ENCODE results near the gene CFAP100. TPM values are rescaled to one million over a fixed set of nuclear protein-coding genes. Genes with fewer than 3 reads are reported as not detected.

Gene CFAP100
- total and polyA plus RNA-seq, 9 of the 15 experiments (the other 6 are each of a cell fraction or from before 2014, with no cell fraction given): not detected

DNA sequence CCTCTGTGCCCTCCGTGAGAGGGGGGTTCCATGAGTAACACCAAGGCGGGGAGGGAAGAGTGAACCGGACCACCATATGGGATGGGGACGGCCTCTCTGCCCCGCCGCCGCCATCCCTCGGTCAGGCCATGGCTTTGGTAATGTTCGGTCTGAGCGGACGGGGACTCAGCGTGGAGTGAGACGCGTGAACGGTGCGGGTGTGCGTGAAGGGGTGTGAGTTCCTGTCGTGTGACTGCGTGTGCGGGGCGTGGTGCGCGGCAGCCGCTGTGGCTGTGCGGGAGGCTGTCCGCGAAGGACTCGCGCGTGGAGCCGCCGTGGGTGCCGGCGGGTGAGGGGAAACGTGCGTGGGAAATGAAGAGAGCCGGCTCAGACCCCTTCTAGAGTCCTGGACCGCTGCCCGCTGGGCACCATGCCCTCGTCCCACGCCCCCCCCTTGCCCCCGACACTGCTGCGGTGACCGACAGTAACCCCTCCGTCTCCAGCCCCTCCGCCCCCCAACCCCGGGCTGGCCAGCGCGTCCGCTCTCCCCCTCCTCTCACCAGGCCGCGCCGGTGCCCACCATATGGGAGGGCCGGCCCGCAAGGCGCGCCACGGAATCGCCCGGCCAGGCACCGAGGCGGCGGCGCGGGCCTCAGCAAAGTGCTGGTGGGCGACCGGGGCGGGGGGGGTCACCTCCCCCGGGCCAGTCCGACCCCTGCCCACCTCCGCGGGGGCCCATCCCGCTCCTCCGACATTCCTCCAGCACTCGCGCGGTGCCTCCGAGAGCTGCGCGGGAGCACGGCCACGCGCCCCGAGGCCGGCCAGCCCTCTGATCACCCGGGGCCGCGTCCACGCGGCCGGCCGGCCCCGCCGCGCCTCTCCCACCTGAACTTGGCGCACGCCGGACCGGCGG lies 38.1 kb upstream of the CFAP100 start:
- ChIA-PET POLR2A (interaction anchor here (0.5 kb wide), 1 partner anchor 179 kb away, joined by 3 read pairs; no protein-coding TSS in a partner anchor), CTCF (ENCODE audit: low intra/inter-chr PET ratio) (no interaction called here)
- ATAC-seq (peak; percentile 30), DNase-seq (ENCODE audit: extremely low read depth in 1 of 4, low spot score in 3 of 4) (peak in 2 of 4 experiments; percentile 18 to 37), FAIRE-seq (no peak)
- BruUV-seq (replicated peaks): TSS peak; percentile 62
- Histone ChIP-seq H3K36me3 (ENCODE audit: control insufficient read depth, insufficient read depth, low read length) (no peaks in the 10 kb centered on the region), H4K20me1 (replicated peaks; ENCODE audit: control insufficient read depth, insufficient read depth, low read length) (no peaks in the 10 kb centered on the region), H3K27me3 (ENCODE audit: control insufficient read depth in 2 of 2, insufficient read depth in 2 of 2, low read length in 2 of 2) (peaks cover 0 to 20% of the 10 kb centered on the region in 2 experiments; a peak in 2 of 5 replicates), H3K4me2 (ENCODE audit: insufficient read depth, low read length) (peak overlapping the region; percentile 76), H3K27ac (ENCODE audit: extremely low read depth, low read depth, low read length) (peak overlapping the region; percentile 36; the same call in 1 of the 3 replicates), H2AFZ (ENCODE audit: low read depth, low read length) (peak overlapping the region; percentile 79), H3K9me3 (replicated peaks; ENCODE audit: control insufficient read depth, insufficient read depth, low read depth, low read length) (no peaks in the 10 kb centered on the region), H3K79me2 (ENCODE audit: control insufficient read depth, insufficient read depth, low read length) (no peaks in the 10 kb centered on the region), H3K4me3 (peak overlapping the region; percentile 40), H3K9ac (ENCODE audit: insufficient read depth in 1 of 2, low read depth in 2 of 2, low read length in 2 of 2) (peak overlapping the region in 1 of 2 experiments; percentile 87; a peak in 2 of 4 replicates), H3K4me1 (replicated peaks in 1 of 2; ENCODE audit: control insufficient read depth in 2 of 2, insufficient read depth in 2 of 2, low read length in 2 of 2) (peaks cover 5 to 34% of the 10 kb centered on the region in 2 experiments; a peak in 3 of 5 replicates), H3K9me1 (ENCODE audit: control insufficient read depth, insufficient read depth, low read length) (no peaks in the 10 kb centered on the region)
- intact Hi-C loops (cut with micrococcal nuclease): loop anchor here (2.0 kb wide), 2 partner anchors 32 to 96 kb away; no protein-coding TSS in a partner anchor
- in situ Hi-C loops (cut with MboI): no loop called here
- WGBS (ENCODE audit: insufficient coverage, low coverage, missing lambda C conversion rate): 0% methylated on average over 1 of the region's 100 CpGs
- no peak for TF ChIP-seq CBFB (CRISPR knock-in tag; IDR thresholded peaks at IDR 0.05)
- TF ChIP-seq, protein P1, sequence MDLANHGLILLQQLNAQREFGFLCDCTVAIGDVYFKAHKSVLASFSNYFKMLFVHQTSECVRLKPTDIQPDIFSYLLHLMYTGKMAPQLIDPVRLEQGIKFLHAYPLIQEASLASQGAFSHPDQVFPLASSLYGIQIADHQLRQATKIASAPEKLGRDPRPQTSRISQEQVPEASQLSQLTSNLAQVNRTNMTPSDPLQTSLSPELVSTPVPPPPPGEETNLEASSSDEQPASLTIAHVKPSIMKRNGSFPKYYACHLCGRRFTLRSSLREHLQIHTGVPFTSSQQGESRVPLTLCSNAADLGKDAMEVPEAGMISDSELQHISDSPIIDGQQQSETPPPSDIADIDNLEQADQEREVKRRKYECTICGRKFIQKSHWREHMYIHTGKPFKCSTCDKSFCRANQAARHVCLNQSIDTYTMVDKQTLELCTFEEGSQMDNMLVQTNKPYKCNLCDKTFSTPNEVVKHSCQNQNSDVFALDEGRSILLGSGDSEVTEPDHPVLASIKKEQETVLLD (IDR thresholded peaks at IDR 0.05): peak; percentile 40; the same call in 1 of the 2 replicates
- no peak for TF ChIP-seq SLC30A9 (CRISPR knock-in tag; IDR thresholded peaks at IDR 0.05)
- no peak for TF ChIP-seq CREBBP (IDR thresholded peaks at IDR 0.05; ENCODE audit: low read depth, low read length)
- TF ChIP-seq RBFOX2 (IDR thresholded peaks at IDR 0.05; ENCODE audit: low read depth, low read length): peak; percentile 8; the same call in 1 of the 2 replicates
- no peak for TF ChIP-seq EGR1 (conservative IDR thresholded peaks at IDR 0.05)
- 0 out of 2 replicates have a peak, but pooled peaks have one; percentile 22 for TF ChIP-seq MTA1 (IDR thresholded peaks at IDR 0.05; ENCODE audit: borderline replicate concordance)
- TF ChIP-seq ZSCAN29 (IDR thresholded peaks at IDR 0.05): peak; percentile 83; the same call in 1 of the 2 replicates
- peak; percentile 16 for TF ChIP-seq MYNN (IDR thresholded peaks at IDR 0.05)
- TF ChIP-seq MYNN (CRISPR knock-in tag; IDR thresholded peaks at IDR 0.05): no peak
- no peak; the same call in 1 of the 2 replicates for TF ChIP-seq RNF2 (IDR thresholded peaks at IDR 0.05)
- TF ChIP-seq, protein P2, sequence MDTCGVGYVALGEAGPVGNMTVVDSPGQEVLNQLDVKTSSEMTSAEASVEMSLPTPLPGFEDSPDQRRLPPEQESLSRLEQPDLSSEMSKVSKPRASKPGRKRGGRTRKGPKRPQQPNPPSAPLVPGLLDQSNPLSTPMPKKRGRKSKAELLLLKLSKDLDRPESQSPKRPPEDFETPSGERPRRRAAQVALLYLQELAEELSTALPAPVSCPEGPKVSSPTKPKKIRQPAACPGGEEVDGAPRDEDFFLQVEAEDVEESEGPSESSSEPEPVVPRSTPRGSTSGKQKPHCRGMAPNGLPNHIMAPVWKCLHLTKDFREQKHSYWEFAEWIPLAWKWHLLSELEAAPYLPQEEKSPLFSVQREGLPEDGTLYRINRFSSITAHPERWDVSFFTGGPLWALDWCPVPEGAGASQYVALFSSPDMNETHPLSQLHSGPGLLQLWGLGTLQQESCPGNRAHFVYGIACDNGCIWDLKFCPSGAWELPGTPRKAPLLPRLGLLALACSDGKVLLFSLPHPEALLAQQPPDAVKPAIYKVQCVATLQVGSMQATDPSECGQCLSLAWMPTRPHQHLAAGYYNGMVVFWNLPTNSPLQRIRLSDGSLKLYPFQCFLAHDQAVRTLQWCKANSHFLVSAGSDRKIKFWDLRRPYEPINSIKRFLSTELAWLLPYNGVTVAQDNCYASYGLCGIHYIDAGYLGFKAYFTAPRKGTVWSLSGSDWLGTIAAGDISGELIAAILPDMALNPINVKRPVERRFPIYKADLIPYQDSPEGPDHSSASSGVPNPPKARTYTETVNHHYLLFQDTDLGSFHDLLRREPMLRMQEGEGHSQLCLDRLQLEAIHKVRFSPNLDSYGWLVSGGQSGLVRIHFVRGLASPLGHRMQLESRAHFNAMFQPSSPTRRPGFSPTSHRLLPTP (IDR thresholded peaks at IDR 0.05; ENCODE audit: borderline replicate concordance, extremely low read depth, insufficient read length): no peak
- no peak for TF ChIP-seq ZNF644 (tag; IDR thresholded peaks at IDR 0.05; ENCODE audit: low read depth)
- TF ChIP-seq, protein P3, sequence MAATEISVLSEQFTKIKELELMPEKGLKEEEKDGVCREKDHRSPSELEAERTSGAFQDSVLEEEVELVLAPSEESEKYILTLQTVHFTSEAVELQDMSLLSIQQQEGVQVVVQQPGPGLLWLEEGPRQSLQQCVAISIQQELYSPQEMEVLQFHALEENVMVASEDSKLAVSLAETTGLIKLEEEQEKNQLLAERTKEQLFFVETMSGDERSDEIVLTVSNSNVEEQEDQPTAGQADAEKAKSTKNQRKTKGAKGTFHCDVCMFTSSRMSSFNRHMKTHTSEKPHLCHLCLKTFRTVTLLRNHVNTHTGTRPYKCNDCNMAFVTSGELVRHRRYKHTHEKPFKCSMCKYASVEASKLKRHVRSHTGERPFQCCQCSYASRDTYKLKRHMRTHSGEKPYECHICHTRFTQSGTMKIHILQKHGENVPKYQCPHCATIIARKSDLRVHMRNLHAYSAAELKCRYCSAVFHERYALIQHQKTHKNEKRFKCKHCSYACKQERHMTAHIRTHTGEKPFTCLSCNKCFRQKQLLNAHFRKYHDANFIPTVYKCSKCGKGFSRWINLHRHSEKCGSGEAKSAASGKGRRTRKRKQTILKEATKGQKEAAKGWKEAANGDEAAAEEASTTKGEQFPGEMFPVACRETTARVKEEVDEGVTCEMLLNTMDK (IDR thresholded peaks at IDR 0.05; ENCODE audit: borderline replicate concordance, insufficient read depth, low read depth, low read length, poor library complexity, severe bottlenecking): no peak

Data from K562 (cell line).